GM12878 (cell line): Measurements from ENCODE around the gene ACD. TPM values are rescaled to one million over a fixed set of nuclear protein-coding genes. Genes with fewer than 3 reads are reported as not detected.

Source experiments
- CBFB ChIP-seq: IDR thresholded peaks from 2 replicates; pipeline ENCODE4 v1.6.1; 2016; ENCODE audit warnings: antibody characterized with exemption, low read depth
- CEBPB ChIP-seq, 2 experiments: fragments of 150-350 bp in 1 of 2; IDR thresholded peaks; 2 replicates each; pipeline ENCODE4 v1.6.1; 2012 to 2014; ENCODE audit warnings: low read depth in 2 of 2, low read length in 2 of 2, borderline replicate concordance in 1 of 2, inconsistent platforms in 1 of 2
- CUX1 ChIP-seq: IDR thresholded peaks from 2 replicates; pipeline ENCODE4 v1.6.1; 2012; ENCODE audit warnings: improper control_type of control experiment, low read depth, low read length; ENCODE audit not compliant: insufficient replicate concordance
- EZH2 ChIP-seq: IDR thresholded peaks from 2 replicates; pipeline ENCODE4 v1.6.1; 2012; ENCODE audit warnings: low read depth, mild to moderate bottlenecking, control low read depth, inconsistent platforms, low read length, borderline replicate concordance; ENCODE audit not compliant: control insufficient read depth
- HDAC6 ChIP-seq: fragments of 200-600 bp; sonication (generic); IDR thresholded peaks from one replicate; pipeline ENCODE4 v1.8.0; 2017; ENCODE audit warnings: antibody characterized with exemption; ENCODE audit not compliant: unreplicated experiment
- IRF3 ChIP-seq: fragments of 450-650 bp; IDR thresholded peaks from 2 replicates; pipeline ENCODE4 v1.6.1; 2014; ENCODE audit warnings: mild to moderate bottlenecking
- KLF5 ChIP-seq: fragments of 450-650 bp; IDR thresholded peaks from 2 replicates; pipeline ENCODE4 v1.6.1; 2014; ENCODE audit warnings: mild to moderate bottlenecking; ENCODE audit not compliant: partially characterized antibody
- MEF2A ChIP-seq: IDR thresholded peaks from 2 replicates; pipeline ENCODE4 v1.6.1; 2011; ENCODE audit warnings: low read depth, mild to moderate bottlenecking, low read length, moderate library complexity; ENCODE audit not compliant: insufficient read depth
- MEF2B ChIP-seq: fragments of 450-650 bp; IDR thresholded peaks from 2 replicates; pipeline ENCODE4 v1.6.1; 2018; ENCODE audit warnings: mild to moderate bottlenecking, moderate library complexity; ENCODE audit not compliant: partially characterized antibody, poor library complexity, severe bottlenecking
- MYC ChIP-seq: IDR thresholded peaks from 2 replicates; pipeline ENCODE4 v1.6.1; 2011; ENCODE audit warnings: mild to moderate bottlenecking, low read length, moderate library complexity, inconsistent platforms; ENCODE audit not compliant: insufficient read depth, insufficient replicate concordance, insufficient read length, severe bottlenecking
- RBBP5 ChIP-seq: fragments of 200-600 bp; sonication (generic); conservative IDR thresholded peaks from 2 replicates; pipeline ENCODE4 v1.6.1; 2016
- SMARCA5 ChIP-seq: fragments of 450-650 bp; IDR thresholded peaks from 2 replicates; pipeline ENCODE4 v1.6.1; 2017; ENCODE audit warnings: mild to moderate bottlenecking
- SP1 ChIP-seq: IDR thresholded peaks from one replicate; pipeline ENCODE4 v1.6.1; 2011; ENCODE audit warnings: low read depth, low read length
- STAT3 ChIP-seq: IDR thresholded peaks from 2 replicates; pipeline ENCODE4 v1.6.1; 2011; ENCODE audit warnings: low read depth, low read length, improper control_type of control experiment
- SUZ12 ChIP-seq: fragments of 200-600 bp; sonication (generic); IDR thresholded peaks from one replicate; pipeline ENCODE4 v1.6.1; 2018; ENCODE audit warnings: antibody characterized with exemption, mild to moderate bottlenecking; ENCODE audit not compliant: unreplicated experiment
- ZNF384 ChIP-seq: IDR thresholded peaks from 2 replicates; pipeline ENCODE4 v1.6.1; 2012; ENCODE audit warnings: low read depth, mild to moderate bottlenecking, low read length, improper control_type of control experiment, borderline replicate concordance
- ZNF592 ChIP-seq: fragments of 450-650 bp; IDR thresholded peaks from 2 replicates; pipeline ENCODE4 v1.6.1; 2017; ENCODE audit warnings: mild to moderate bottlenecking, moderate library complexity
- polyA plus RNA-seq, 11 experiments: library from polyadenylated mRNA; depleted of rRNA in 4 of 11; unstranded in 6 of 11; stranded (reverse) in 5 of 11; fragments of >200 nt; fragmentation: Nextera tagmentation in 4 of 11; fragmentation: Illumina TruSeq in 1 of 11; extraction: Ambion mirVana in 4 of 11; extraction: Trizol in 1 of 11; gene quantifications; 1 replicate in 1 of 11; 2 replicates in 10 of 11; pipeline versions ENCODE4 v1.2.1 to v1.2.3, GENCODE V29; 2011 to 2016; ENCODE audit warnings: inconsistent platforms in 2 of 11, missing spikeins in 2 of 11, low read depth in 1 of 11
- total RNA-seq, 4 experiments: library from RNA; depleted of rRNA in 3 of 4; stranded (reverse); fragments of >200 nt in 3 of 4; fragmentation: Illumina TruSeq in 1 of 4; extraction: Trizol in 1 of 4; gene quantifications; 2 replicates each; pipeline versions ENCODE4 v1.2.1 to v1.2.3, GENCODE V29; 2013 to 2021

The ACD gene
- total and polyA plus RNA-seq, 10 of the 15 experiments (the other 5 are each of a cell fraction or from before 2014, with no cell fraction given) = 2.9 to 46.7 (median 23.9) TPM

DNA sequence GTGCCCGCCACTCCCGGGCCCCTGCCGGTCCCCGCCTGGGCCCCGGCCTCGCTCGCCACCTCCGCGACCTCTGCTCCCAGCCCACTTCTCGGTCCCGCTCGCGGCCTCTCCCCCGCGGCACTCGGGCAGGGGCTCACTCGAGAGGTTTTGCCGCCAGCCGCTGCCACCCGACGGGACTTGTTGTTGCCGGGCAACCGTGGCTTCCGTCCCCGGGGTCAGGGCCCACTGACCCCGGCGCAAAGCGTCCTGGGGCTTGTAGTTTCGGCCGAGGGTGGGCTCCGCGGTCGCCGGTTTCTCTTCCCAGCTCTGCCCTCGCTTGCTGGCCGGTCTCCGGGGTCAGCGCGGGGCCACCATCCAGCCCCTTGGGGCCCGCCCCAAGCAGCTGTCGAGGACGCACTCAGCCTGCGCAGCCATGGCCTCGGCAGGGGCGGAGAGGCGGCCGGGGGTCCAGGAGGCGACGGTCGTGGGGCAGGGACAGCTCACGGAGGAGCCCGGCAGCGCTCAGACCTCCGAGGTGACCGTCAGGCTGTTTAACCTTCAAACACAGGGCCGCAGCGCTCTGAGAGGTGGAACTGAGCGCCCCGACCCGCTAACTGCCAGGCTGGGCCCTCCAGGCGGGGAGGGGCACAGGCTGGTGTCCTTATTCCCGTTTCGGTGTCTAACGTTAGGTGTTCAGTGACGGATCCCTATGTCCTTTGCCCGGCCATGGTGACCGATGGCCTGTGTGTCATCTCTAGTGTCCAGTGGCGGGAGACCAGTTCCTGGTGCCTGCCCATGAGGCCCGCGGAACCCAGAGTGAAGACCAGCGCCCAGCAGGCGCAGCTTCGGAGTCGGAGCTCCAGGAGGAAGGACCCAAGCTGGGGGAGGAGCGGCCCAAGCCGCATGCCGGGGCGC lies 6.7 kb upstream of the ACD start, which contains the start of the genes C16orf86 and ENKD1 (continued):
- no peak for TF ChIP-seq SUZ12
- TF ChIP-seq CEBPB (IDR thresholded peaks at IDR 0.05; ENCODE audit: borderline replicate concordance in 1 of 2, low read depth in 2 of 2, low read length in 2 of 2) = no peak
- no peak for TF ChIP-seq MYC
- TF ChIP-seq RBBP5 = no peak
- no peak for TF ChIP-seq IRF3
- no peak for TF ChIP-seq STAT3
- TF ChIP-seq MEF2A = no peak
- TF ChIP-seq ZNF384 = no peak
- TF ChIP-seq HDAC6 = no peak
- no peak for TF ChIP-seq SMARCA5
- no peak for TF ChIP-seq EZH2
- TF ChIP-seq MEF2B = no peak
- TF ChIP-seq CUX1 = no peak
- TF ChIP-seq SP1 = no peak
- no peak for TF ChIP-seq ZNF592
- TF ChIP-seq KLF5 = peak; percentile 73
- TF ChIP-seq CBFB = no peak
